ENCODE data around the gene RAG1. TPM values are rescaled to one million over a fixed set of nuclear protein-coding genes. Genes with fewer than 3 reads are reported as not detected.

RAG1 gene
- total RNA-seq, 1 experiment from 2014 or later, result 0.90 TPM

GRCh38 chr11:36574486-36574885, 6.7 kb downstream of the RAG1 start (continued):
- TF ChIP-seq PRDM15 (CRISPR knock-in tag; IDR thresholded peaks at IDR 0.05), result no peak
- TF ChIP-seq GRHL2 (CRISPR knock-in tag; IDR thresholded peaks at IDR 0.05; ENCODE audit: insufficient replicate concordance, severe bottlenecking), result no peak
- TF ChIP-seq ZNF263 (CRISPR knock-in tag; IDR thresholded peaks at IDR 0.05; ENCODE audit: low read depth), result no peak
- no peak for TF ChIP-seq ZNF317 (CRISPR knock-in tag; IDR thresholded peaks at IDR 0.05; ENCODE audit: borderline replicate concordance, low read depth)
- no peak for TF ChIP-seq AR (CRISPR knock-in tag; IDR thresholded peaks at IDR 0.05)
- TF ChIP-seq NFATC4 (CRISPR knock-in tag; IDR thresholded peaks at IDR 0.05), result no peak
- no peak for TF ChIP-seq PRRX2 (CRISPR knock-in tag; IDR thresholded peaks at IDR 0.05)

- Mint-ChIP-seq H3K4me1 (no peaks in the 10 kb centered on the region), H3K36me3 (peaks cover 64% of the 10 kb centered on the region), H3K27ac (no peak overlapping the region), H3K9me3 (peaks cover 75% of the 10 kb centered on the region), H3K27me3 (ENCODE audit: low read depth) (peaks cover 22% of the 10 kb centered on the region), H3K4me3 (no peak overlapping the region)
- DNase-seq (ENCODE audit: low spot score) (no peak), ATAC-seq (no peak)
- ChIA-PET POLR2A (no interaction called here), CTCF (no interaction called here)
- TF ChIP-seq SMAD3 (CRISPR knock-in tag; IDR thresholded peaks at IDR 0.05; ENCODE audit: borderline replicate concordance), result no peak
- no peak for TF ChIP-seq MLX (CRISPR knock-in tag; IDR thresholded peaks at IDR 0.05)
- TF ChIP-seq FOXP4 (CRISPR knock-in tag; IDR thresholded peaks at IDR 0.05), result no peak
Measured at GRCh38 chr11:36577373-36577772, 9.6 kb downstream of the RAG1 start.

GRCh38 chr11:36577859-36578258, 10.1 kb downstream of the RAG1 start:
- Mint-ChIP-seq H3K27me3 (ENCODE audit: low read depth) (peaks cover 23% of the 10 kb centered on the region), H3K4me1 (no peaks in the 10 kb centered on the region), H3K4me3 (no peak overlapping the region), H3K9me3 (peaks cover 75% of the 10 kb centered on the region), H3K36me3 (peaks cover 60% of the 10 kb centered on the region), H3K27ac (no peak overlapping the region)
- ChIA-PET POLR2A (no interaction called here), CTCF (no interaction called here)
- ATAC-seq (no peak), DNase-seq (ENCODE audit: low spot score) (no peak)
- TF ChIP-seq GRHL2 (CRISPR knock-in tag; IDR thresholded peaks at IDR 0.05; ENCODE audit: insufficient replicate concordance, severe bottlenecking) (no peak), RORB (CRISPR knock-in tag; IDR thresholded peaks at IDR 0.05) (no peak), FOXK1 (CRISPR knock-in tag; IDR thresholded peaks at IDR 0.05) (no peak), ARID4B (CRISPR knock-in tag; IDR thresholded peaks at IDR 0.05; ENCODE audit: borderline replicate concordance) (no peak), EMX1 (CRISPR knock-in tag; IDR thresholded peaks at IDR 0.05) (no peak)
